Heart right ventricle (tissue), 16 donors: ENCODE measurements around the gene SLC2A11. TPM values are rescaled to one million over a fixed set of nuclear protein-coding genes. Genes with fewer than 3 reads are reported as not detected.

Experiments used
- ATAC-seq, 8 donors: fragments of 200-7000 bp; cut with Tn5 transposase; one replicate each; pipeline ENCODE4 v1.9.1; 2020; ENCODE audit warnings: mild to moderate bottlenecking in 8 of 8, moderate library complexity in 8 of 8, moderate number of reproducible peaks in 1 of 8
- DNase-seq, 2 donors: peaks; one replicate each; pipeline ENCODE4 v3.0.0-alpha.2; 2020
- H3K27ac ChIP-seq, 10 donors: fragments of 200-600 bp; sonication (generic) in 2 of 10; one replicate each; pipeline versions ENCODE4 v1.5.0 to v1.8.0; 2020 to 2022; ENCODE audit warnings: mild to moderate bottlenecking in 3 of 10
- H3K27me3 ChIP-seq, 7 donors: fragments of 200-600 bp; one replicate each; pipeline ENCODE4 v1.8.0; 2021 to 2022; ENCODE audit warnings: mild to moderate bottlenecking in 2 of 7
- H3K36me3 ChIP-seq, 9 donors: fragments of 200-600 bp; sonication (generic) in 1 of 9; one replicate each; pipeline versions ENCODE4 v1.5.0 to v1.8.0; 2020 to 2022; ENCODE audit warnings: mild to moderate bottlenecking in 2 of 9
- H3K4me1 ChIP-seq, 9 donors: fragments of 200-600 bp; sonication (generic) in 1 of 9; one replicate each; pipeline versions ENCODE4 v1.5.0 to v1.8.0; 2020 to 2022; ENCODE audit warnings: mild to moderate bottlenecking in 4 of 9
- H3K4me3 ChIP-seq, 10 donors: fragments of 200-600 bp; sonication (generic) in 2 of 10; one replicate each; pipeline versions ENCODE4 v1.5.0 to v1.8.0; 2020 to 2022; ENCODE audit warnings: mild to moderate bottlenecking in 7 of 10, moderate library complexity in 2 of 10
- H3K9me3 ChIP-seq, 11 donors: fragments of 200-600 bp in 10 of 11; sonication (generic) in 2 of 11; one replicate each; pipeline versions ENCODE4 v1.5.0 to v1.8.0; 2013 to 2022; ENCODE audit warnings: mild to moderate bottlenecking in 2 of 11, control low read depth in 1 of 11, moderate library complexity in 1 of 11
- CTCF ChIP-seq, 9 donors: fragments of 200-600 bp; sonication (generic) in 2 of 9; IDR thresholded peaks; one replicate each; pipeline versions ENCODE4 v1.5.0 to v1.8.0; 2021 to 2022; ENCODE audit warnings: antibody characterized with exemption in 9 of 9, mild to moderate bottlenecking in 5 of 9, moderate library complexity in 1 of 9
- WGBS, 2 donors: extraction: QIAGEN DNeasy Blood & Tissue Kit; methylation state at CpG; one replicate each; pipeline ENCODE4 v1.1.7; 2013; ENCODE audit warnings: inconsistent platforms in 1 of 2; 5-methylcytosine and 5-hydroxymethylcytosine counted together
- intact Hi-C, 10 donors: fragments of 100-400 bp; cut with DNase I; formaldehyde crosslinking; loops; one replicate each; pipeline versions ENCODE4 v1.11.1 to v1.14.2; 2022
- polyA plus RNA-seq, 2 donors: library from polyadenylated mRNA; stranded (reverse); fragments of 200-250 nt; gene quantifications; one replicate each; pipeline ENCODE4 v1.2.3, GENCODE V29; 2013
- total RNA-seq, 10 donors: library from RNA; stranded (reverse); fragmentation: NEBNext Ultra II Directional in 3 of 10; extraction: Animal tissue kit (Norgen Biotek cat#: 25700) in 3 of 10; gene quantifications; one replicate each; pipeline versions ENCODE4 v1.2.1 to v1.2.4, GENCODE V29; 2021 to 2023
- donor health status: Arrhythmogenic right ventricular cardiomyopathy.
- donor health status: ischemic (EF 13 %, LVEDD 7.1; RV severe dilation, severe dysfunction).
- donor health status: healthy with polysubstance abuse.
- donor health status: DM: no; HTN: yes; CAD: no.
- donor health status: DM: no; HTN: no; CAD: no.
- donor health status: ischemic (EF 25% LVEDD 6.9; RV normal size, moderate dysfunction).
- donor health status: ischemic (EF 25% LVEDD 5.7; RV mildly dilated, moderate dysfunction).
- donor health status: healthy.
- donor health status: DM: yes; HTN: yes; CAD: no.
- donor health status: Ischemic cardiomyopathy.
- donor health status: ischemic (EF 35%, LVEDD 5.7; RV mildly dilated, moderate dysfunction).
- donor health status: nonischemic (EF 11% LVEDD 7.7; RV severe dilation, severe dysfunction).
- donor health status: DM: yes; HTN: yes; CAD: no.
- donor health status: PGD.
- donor health status: ischemic (EF 29% LVEDD 5.4; RV normal size, mild dysfunction).
- donor health status: nonischemic (EF 23%, LVEDD 6.1; RV moderate dilation, normal function).

SLC2A11 gene
- total and polyA plus RNA-seq, 12 donors, result 8.3 to 42.1 (median 21.2) TPM

- DNase-seq (no peak), ATAC-seq (no peak)
- 59 to 68% methylated on average over 2 of the region's 2 CpGs for WGBS, 2 donors
- Histone ChIP-seq H3K27ac (no peak overlapping the region), H3K36me3 (peaks cover 0 to 73% (median 0%) of the 10 kb centered on the region in 9 donors), H3K4me1 (no peaks in the 10 kb centered on the region), H3K4me3 (no peak overlapping the region), H3K27me3 (no peaks in the 10 kb centered on the region), H3K9me3 (peaks cover 0 to 22% (median 0%) of the 10 kb centered on the region in 11 donors)
- no peak for TF ChIP-seq CTCF (IDR thresholded peaks at IDR 0.05)
- intact Hi-C loops, result loop anchor here in 1 of 10 donors (10.0 kb wide), 1 partner anchor 52 kb away; the partner anchor contains the start of gene DDT
Observed at GRCh38 chr22:23922921-23923320, 65.2 kb downstream of the SLC2A11 start.

GRCh38 chr22:23925020-23925606, 67.4 kb downstream of the SLC2A11 start:
- no peak for ATAC-seq
- Histone ChIP-seq H3K4me1 (no peaks in the 10 kb centered on the region), H3K27me3 (no peaks in the 10 kb centered on the region), H3K9me3 (peaks cover 0 to 23% (median 0%) of the 10 kb centered on the region in 11 donors), H3K36me3 (peaks cover 0 to 79% (median 0%) of the 10 kb centered on the region in 9 donors), H3K27ac (no peak overlapping the region), H3K4me3 (no peak overlapping the region)
- no peak for DNase-seq
- TF ChIP-seq CTCF (IDR thresholded peaks at IDR 0.05), result no peak
- 85 to 91% methylated on average over 6 of the region's 6 CpGs for WGBS, 2 donors
- intact Hi-C loops, result loop anchor here in 4 of 10 donors (5.0 to 10.0 kb wide), 2 partner anchors 47 to 50 kb away; partner anchors contain the start of gene DDT (in 4 of the 4)

GRCh38 chr22:23926561-23926960, 68.9 kb downstream of the SLC2A11 start:
- Histone ChIP-seq H3K36me3 (peaks cover 0 to 83% (median 0%) of the 10 kb centered on the region in 9 donors), H3K9me3 (peaks cover 0 to 31% (median 0%) of the 10 kb centered on the region in 11 donors), H3K27me3 (no peaks in the 10 kb centered on the region), H3K27ac (no peak overlapping the region), H3K4me3 (no peak overlapping the region), H3K4me1 (no peaks in the 10 kb centered on the region)
- no peak for TF ChIP-seq CTCF (IDR thresholded peaks at IDR 0.05)
- ATAC-seq (peak in 1 of 8 donors; percentile 17), DNase-seq (no peak)
- intact Hi-C loops, result loop anchor here in 4 of 10 donors (5.0 to 10.0 kb wide), 2 partner anchors 46 to 48 kb away; partner anchors contain the start of gene DDT (in 4 of the 4)
- 75 to 83% methylated on average over 14 of the region's 14 CpGs for WGBS, 2 donors

Other genes starting within 250 kb of the SLC2A11 start
- gene DRICH1, start 225.6 kb upstream of the SLC2A11 start, total RNA-seq, result not detected
- under 1 TPM; 0.03 to 0.44 TPM for gene DRICH1, start 225.6 kb upstream of the SLC2A11 start, polyA plus RNA-seq
- 1 to 10 TPM in 1 of 10 donors, under 1 TPM in 1, not detected in 8; 0.23 to 1.6 TPM for gene RGL4, start 166.9 kb upstream of the SLC2A11 start, total RNA-seq
- gene RGL4, start 166.9 kb upstream of the SLC2A11 start, polyA plus RNA-seq, result under 1 TPM; 0.29 to 0.59 TPM
- 1 to 10 TPM; 3.0 to 4.2 (median 3.6) TPM for gene ZNF70, start 106.8 kb upstream of the SLC2A11 start, total RNA-seq
- 1 to 10 TPM; 1.2 to 2.1 TPM for gene ZNF70, start 106.8 kb upstream of the SLC2A11 start, polyA plus RNA-seq
- gene VPREB3, start 103.5 kb upstream of the SLC2A11 start, total RNA-seq, result 1 to 10 TPM in 4 of 10 donors, under 1 TPM in 2, not detected in 4; 0.56 to 2.5 (median 1.3) TPM
- under 1 TPM; 0.83 to 0.88 TPM for gene VPREB3, start 103.5 kb upstream of the SLC2A11 start, polyA plus RNA-seq
- not detected for gene C22orf15, start 94.9 kb upstream of the SLC2A11 start, total RNA-seq
- gene C22orf15, start 94.9 kb upstream of the SLC2A11 start, polyA plus RNA-seq, result under 1 TPM; 0.12 to 0.66 TPM
- 1,000 to 10,000 TPM in 8 of 10 donors, 100 to 1,000 TPM in 2; 860 to 1,727 (median 1,056) TPM for gene CHCHD10, start 89.9 kb upstream of the SLC2A11 start, total RNA-seq
- 1,000 to 10,000 TPM in 1 of 2 donors, 100 to 1,000 TPM in 1; 735 to 3,552 TPM for gene CHCHD10, start 89.9 kb upstream of the SLC2A11 start, polyA plus RNA-seq
- gene MMP11, start 85.0 kb upstream of the SLC2A11 start, total RNA-seq, result 10 to 100 TPM in 4 of 10 donors, 1 to 10 TPM in 6; 3.5 to 23.4 (median 5.4) TPM
- gene MMP11, start 85.0 kb upstream of the SLC2A11 start, polyA plus RNA-seq, result 10 to 100 TPM in 1 of 2 donors, 1 to 10 TPM in 1; 9.9 to 12.8 TPM
- gene SMARCB1, start 70.9 kb upstream of the SLC2A11 start, total RNA-seq, result 10 to 100 TPM; 28.5 to 73.1 (median 39.8) TPM
- gene SMARCB1, start 70.9 kb upstream of the SLC2A11 start, polyA plus RNA-seq, result 10 to 100 TPM; 26.8 to 70.0 TPM
- gene DERL3, start 18.9 kb upstream of the SLC2A11 start, total RNA-seq, result 1 to 10 TPM in 9 of 10 donors, under 1 TPM in 1; 0.91 to 5.1 (median 1.7) TPM
- 10 to 100 TPM in 1 of 2 donors, 1 to 10 TPM in 1; 2.0 to 14.1 TPM for gene DERL3, start 18.9 kb upstream of the SLC2A11 start, polyA plus RNA-seq
- gene MIF, start 36.5 kb downstream of the SLC2A11 start, total RNA-seq, result 100 to 1,000 TPM; 135 to 457 (median 225) TPM
- gene MIF, start 36.5 kb downstream of the SLC2A11 start, polyA plus RNA-seq, result 100 to 1,000 TPM; 474 to 634 TPM
- 10 to 100 TPM in 2 of 10 donors, 1 to 10 TPM in 8; 1.3 to 14.3 (median 4.2) TPM for gene GSTT2B, start 103.3 kb downstream of the SLC2A11 start, total RNA-seq
- gene GSTT2B, start 103.3 kb downstream of the SLC2A11 start, polyA plus RNA-seq, result 10 to 100 TPM; 23.2 to 25.4 TPM
- 1 to 10 TPM in 4 of 10 donors, under 1 TPM in 1, not detected in 5; 0.99 to 3.3 (median 1.8) TPM for gene DDTL, start 109.0 kb downstream of the SLC2A11 start, total RNA-seq
- 1 to 10 TPM; 3.1 to 4.9 TPM for gene DDTL, start 109.0 kb downstream of the SLC2A11 start, polyA plus RNA-seq
- gene DDT, start 116.6 kb downstream of the SLC2A11 start, total RNA-seq, result 100 to 1,000 TPM; 118 to 226 (median 143) TPM
- gene DDT, start 116.6 kb downstream of the SLC2A11 start, polyA plus RNA-seq, result 100 to 1,000 TPM; 179 to 300 TPM
- gene GSTT2, start 122.3 kb downstream of the SLC2A11 start, total RNA-seq, result under 1 TPM in 1 of 10 donors, not detected in 9; 0.40 TPM
- 1 to 10 TPM in 1 of 2 donors, under 1 TPM in 1; 0.44 to 2.5 TPM for gene GSTT2, start 122.3 kb downstream of the SLC2A11 start, polyA plus RNA-seq
- not detected for gene GSTT4, start 147.6 kb downstream of the SLC2A11 start, total RNA-seq
- not detected for gene GSTT4, start 147.6 kb downstream of the SLC2A11 start, polyA plus RNA-seq
- gene CABIN1, start 153.4 kb downstream of the SLC2A11 start, total RNA-seq, result 10 to 100 TPM; 26.8 to 49.6 (median 34.1) TPM
- gene CABIN1, start 153.4 kb downstream of the SLC2A11 start, polyA plus RNA-seq, result 10 to 100 TPM; 17.5 to 48.9 TPM